ENCODE results near the gene PIM3.

The PIM3 gene

GRCh38 chr22:49922926-49923325, 37.6 kb upstream of the PIM3 start:
- no peak overlapping the region for H3K4me3 ChIP-seq (IDR thresholded peaks at IDR 0.05; ENCODE audit: insufficient read depth, low read depth, low read length)
- H3K9ac ChIP-seq, result no peak overlapping the region
- no peak overlapping the region for H3K27ac ChIP-seq
- peaks cover 5% of the 10 kb centered on the region for H3K4me1 ChIP-seq (ENCODE audit: low read depth, poor library complexity, severe bottlenecking)
- no peak overlapping the region for H2AFZ ChIP-seq (ENCODE audit: low read depth)
- no peaks in the 10 kb centered on the region for H4K20me1 ChIP-seq (ENCODE audit: insufficient read depth)
- H3K79me2 ChIP-seq (ENCODE audit: insufficient read depth, low read depth), result no peaks in the 10 kb centered on the region
- H3K27me3 ChIP-seq (ENCODE audit: insufficient read depth, low read depth), result no peaks in the 10 kb centered on the region
- no peak for TF ChIP-seq CTCF (conservative IDR thresholded peaks at IDR 0.05; ENCODE audit: low read depth, low read length)
- no peak overlapping the region for H3K4me2 ChIP-seq
- H3K36me3 ChIP-seq (ENCODE audit: insufficient read depth), result no peaks in the 10 kb centered on the region

GRCh38 chr22:49923445-49923844, 37.1 kb upstream of the PIM3 start:
- H3K27ac ChIP-seq, result no peak overlapping the region

GRCh38 chr22:49924113-49924833, 36.3 kb upstream of the PIM3 start:
- peaks cover 4% of the 10 kb centered on the region for H3K4me1 ChIP-seq (ENCODE audit: low read depth, poor library complexity, severe bottlenecking)

More at GRCh38 chr22:49923445-49923844, 37.1 kb upstream of the PIM3 start:
- no peak overlapping the region for H2AFZ ChIP-seq (ENCODE audit: low read depth)
- no peaks in the 10 kb centered on the region for H3K36me3 ChIP-seq (ENCODE audit: insufficient read depth)
- no peaks in the 10 kb centered on the region for H3K79me2 ChIP-seq (ENCODE audit: insufficient read depth, low read depth)
- no peaks in the 10 kb centered on the region for H3K27me3 ChIP-seq (ENCODE audit: insufficient read depth, low read depth)
- no peak overlapping the region for H3K4me2 ChIP-seq
- peaks cover 5% of the 10 kb centered on the region for H3K4me1 ChIP-seq (ENCODE audit: low read depth, poor library complexity, severe bottlenecking)
- no peak for TF ChIP-seq CTCF (conservative IDR thresholded peaks at IDR 0.05; ENCODE audit: low read depth, low read length)
- H3K9ac ChIP-seq, result no peak overlapping the region
- H3K4me3 ChIP-seq (IDR thresholded peaks at IDR 0.05; ENCODE audit: insufficient read depth, low read depth, low read length), result no peak overlapping the region
- H4K20me1 ChIP-seq (ENCODE audit: insufficient read depth), result no peaks in the 10 kb centered on the region

GRCh38 chr22:49925525-49926128, 34.9 kb upstream of the PIM3 start:
- Histone ChIP-seq H2AFZ (ENCODE audit: low read depth) (no peak overlapping the region), H3K27me3 (ENCODE audit: insufficient read depth, low read depth) (no peaks in the 10 kb centered on the region), H3K79me2 (ENCODE audit: insufficient read depth, low read depth) (no peaks in the 10 kb centered on the region), H3K4me2 (no peak overlapping the region), H3K4me3 (IDR thresholded peaks at IDR 0.05; ENCODE audit: insufficient read depth, low read depth, low read length) (no peak overlapping the region), H4K20me1 (ENCODE audit: insufficient read depth) (no peaks in the 10 kb centered on the region), H3K27ac (no peak overlapping the region), H3K9ac (no peak overlapping the region), H3K36me3 (ENCODE audit: insufficient read depth) (no peaks in the 10 kb centered on the region), H3K4me1 (ENCODE audit: low read depth, poor library complexity, severe bottlenecking) (peaks cover 4% of the 10 kb centered on the region)
- no peak for TF ChIP-seq CTCF (conservative IDR thresholded peaks at IDR 0.05; ENCODE audit: low read depth, low read length)

More at GRCh38 chr22:49924113-49924833, 36.3 kb upstream of the PIM3 start:
- Histone ChIP-seq H3K79me2 (ENCODE audit: insufficient read depth, low read depth) (no peaks in the 10 kb centered on the region), H3K4me2 (no peak overlapping the region), H3K9ac (no peak overlapping the region), H3K27ac (no peak overlapping the region), H2AFZ (ENCODE audit: low read depth) (no peak overlapping the region), H4K20me1 (ENCODE audit: insufficient read depth) (no peaks in the 10 kb centered on the region), H3K27me3 (ENCODE audit: insufficient read depth, low read depth) (no peaks in the 10 kb centered on the region), H3K4me3 (IDR thresholded peaks at IDR 0.05; ENCODE audit: insufficient read depth, low read depth, low read length) (no peak overlapping the region), H3K36me3 (ENCODE audit: insufficient read depth) (no peaks in the 10 kb centered on the region)
- no peak for TF ChIP-seq CTCF (conservative IDR thresholded peaks at IDR 0.05; ENCODE audit: low read depth, low read length)
